GM23338 (cell line): Measurements from ENCODE around the gene CDCP1. TPM values are rescaled to one million over a fixed set of nuclear protein-coding genes. Genes with fewer than 3 reads are reported as not detected.

Experiments used
- ATAC-seq: fragments of 200-7000 bp; cut with Tn5 transposase; 3 replicates; pipeline ENCODE4 v1.9.1; 2020
- DNase-seq: peaks from one replicate; pipeline ENCODE4 v3.0.0-alpha.2; 2015; ENCODE audit warnings: low spot score
- H2AFZ ChIP-seq: fragments of 200-600 bp; sonication (generic); 2 replicates; pipeline ENCODE4 v1.8.0; 2016; ENCODE audit warnings: antibody characterized with exemption, mild to moderate bottlenecking, moderate library complexity
- H3F3A ChIP-seq: fragments of 200-600 bp; sonication (generic); replicated peaks from 2 replicates; pipeline ENCODE4 v1.8.0; 2017; ENCODE audit warnings: antibody characterized with exemption, mixed run types, low read depth
- H3K27ac ChIP-seq: fragments of 200-600 bp; sonication (generic); 2 replicates; pipeline ENCODE4 v1.6.1; 2016; ENCODE audit warnings: low read depth
- H3K27me3 ChIP-seq: fragments of 200-600 bp; sonication (generic); 2 replicates; pipeline ENCODE4 v1.8.0; 2016; ENCODE audit warnings: mild to moderate bottlenecking, mixed run types, moderate library complexity; ENCODE audit not compliant: insufficient read depth
- H3K36me3 ChIP-seq: fragments of 200-600 bp; sonication (generic); 2 replicates; pipeline ENCODE4 v1.8.0; 2016; ENCODE audit warnings: mild to moderate bottlenecking; ENCODE audit not compliant: insufficient read depth
- H3K4me1 ChIP-seq: fragments of 200-600 bp; sonication (generic); 2 replicates; pipeline ENCODE4 v1.8.0; 2016; ENCODE audit warnings: mild to moderate bottlenecking, moderate library complexity; ENCODE audit not compliant: insufficient read depth
- H3K4me2 ChIP-seq: fragments of 200-600 bp; sonication (generic); 2 replicates; pipeline ENCODE4 v1.7.1; 2017; ENCODE audit warnings: mixed run types
- H3K4me3 ChIP-seq: fragments of 200-600 bp; sonication (generic); 2 replicates; pipeline ENCODE4 v1.6.1; 2016; ENCODE audit warnings: mixed run types
- H3K79me2 ChIP-seq: fragments of 200-600 bp; sonication (generic); replicated peaks from 2 replicates; pipeline ENCODE4 v1.8.0; 2017; ENCODE audit warnings: mild to moderate bottlenecking; ENCODE audit not compliant: insufficient read depth
- H3K9me2 ChIP-seq: fragments of 200-600 bp; sonication (generic); 2 replicates; pipeline ENCODE4 v1.8.0; 2017; ENCODE audit not compliant: insufficient read depth
- H4K20me1 ChIP-seq: fragments of 200-600 bp; sonication (generic); replicated peaks from 2 replicates; pipeline ENCODE4 v1.8.0; 2017; ENCODE audit warnings: mild to moderate bottlenecking; ENCODE audit not compliant: insufficient read depth
- H3K27ac Mint-ChIP-seq: 2 replicates; pipeline ENCODE4 v1.8.0; 2020; ENCODE audit warnings: inconsistent platforms, mild to moderate bottlenecking, moderate library complexity, mixed read lengths
- H3K27me3 Mint-ChIP-seq: 3 replicates; pipeline ENCODE4 v1.8.0; 2022; ENCODE audit warnings: low read depth, mild to moderate bottlenecking, moderate library complexity, mixed read lengths, inconsistent platforms; ENCODE audit not compliant: insufficient read depth, poor library complexity
- H3K36me3 Mint-ChIP-seq: 3 replicates; pipeline ENCODE4 v1.8.0; 2021; ENCODE audit warnings: low read depth, mild to moderate bottlenecking, inconsistent platforms, moderate library complexity, mixed read lengths
- H3K4me1 Mint-ChIP-seq: 3 replicates; pipeline ENCODE4 v1.8.0; 2020; ENCODE audit warnings: mild to moderate bottlenecking, inconsistent platforms, mixed read lengths
- H3K4me3 Mint-ChIP-seq: 3 replicates; pipeline ENCODE4 v1.8.0; 2021; ENCODE audit warnings: moderate library complexity, mild to moderate bottlenecking, inconsistent platforms, mixed read lengths
- H3K9me3 Mint-ChIP-seq: 3 replicates; pipeline ENCODE4 v1.8.0; 2020; ENCODE audit warnings: moderate library complexity, mild to moderate bottlenecking, inconsistent platforms, mixed read lengths
- CREB1 ChIP-seq: fragments of 250-450 bp; sonication (Bioruptor Pico); IDR thresholded peaks from 2 replicates; pipeline ENCODE4 v1.5.0; 2020; ENCODE audit warnings: low read depth, mild to moderate bottlenecking, moderate library complexity
- ETS1 ChIP-seq: IDR thresholded peaks from 2 replicates; pipeline ENCODE4 v1.6.1; 2016; ENCODE audit warnings: antibody characterized with exemption
- EZH2 ChIP-seq: fragments of 200-600 bp; sonication (generic); IDR thresholded peaks from one replicate; pipeline ENCODE4 v1.8.0; 2017; ENCODE audit warnings: antibody characterized with exemption, mild to moderate bottlenecking, low read depth; ENCODE audit not compliant: unreplicated experiment
- EZH2phosphoT487 ChIP-seq: fragments of 200-600 bp; sonication (generic); IDR thresholded peaks from one replicate; pipeline ENCODE4 v1.8.1; 2018; ENCODE audit warnings: antibody characterized with exemption; ENCODE audit not compliant: unreplicated experiment
- JUNB ChIP-seq: IDR thresholded peaks from one replicate; pipeline ENCODE4 v1.6.1; 2016; ENCODE audit warnings: antibody characterized with exemption; ENCODE audit not compliant: unreplicated experiment
- NANOG ChIP-seq: IDR thresholded peaks from 2 replicates; pipeline ENCODE4 v1.6.1; 2016; ENCODE audit warnings: antibody characterized with exemption, borderline replicate concordance
- POLR2AphosphoS5 ChIP-seq: IDR thresholded peaks from 2 replicates; pipeline ENCODE4 v1.6.1; 2016; ENCODE audit warnings: antibody characterized with exemption, low read depth
- REST ChIP-seq: IDR thresholded peaks from one replicate; pipeline ENCODE4 v1.6.1; 2018; ENCODE audit warnings: antibody characterized with exemption; ENCODE audit not compliant: unreplicated experiment
- STAT1 ChIP-seq: IDR thresholded peaks from one replicate; pipeline ENCODE4 v1.6.1; 2016; ENCODE audit warnings: antibody characterized with exemption; ENCODE audit not compliant: unreplicated experiment
- ZNF114 ChIP-seq: fragments of 250-450 bp; sonication (Bioruptor Pico); IDR thresholded peaks from 2 replicates; pipeline ENCODE4 v1.5.0; 2020; ENCODE audit warnings: mild to moderate bottlenecking, moderate library complexity
- ZNF331 ChIP-seq: fragments of 250-450 bp; sonication (Bioruptor Pico); IDR thresholded peaks from 2 replicates; pipeline ENCODE4 v1.5.0; 2020; ENCODE audit warnings: low read depth, mild to moderate bottlenecking, moderate library complexity
- ZNF462 ChIP-seq: fragments of 250-450 bp; sonication (Bioruptor Pico); IDR thresholded peaks from 2 replicates; pipeline ENCODE4 v1.5.0; 2020; ENCODE audit warnings: mild to moderate bottlenecking, moderate library complexity
- polyA plus RNA-seq: library from polyadenylated mRNA; unstranded; fragments of >200 nt; fragmentation: Nextera tagmentation; extraction: Ambion mirVana; gene quantifications from 2 replicates; pipeline ENCODE4 v1.2.1, GENCODE V29; 2016
- total RNA-seq: library from RNA; depleted of rRNA; stranded (reverse); fragments of >200 nt; shearing (Covaris generic); gene quantifications from 2 replicates; pipeline ENCODE4 v1.2.3, GENCODE V29; 2014

CDCP1 gene
- total and polyA plus RNA-seq, 2 experiments from 2014 or later: 7.7 to 20.1 TPM

- no peak for TF ChIP-seq ZNF462 (CRISPR knock-in tag)
- TF ChIP-seq CREB1 (CRISPR knock-in tag): no peak
- TF ChIP-seq ZNF114 (CRISPR knock-in tag): no peak
- TF ChIP-seq EZH2phosphoT487: no peak
Observed at GRCh38 chr3:45135959-45136358, 10.2 kb downstream of the CDCP1 start (continued).

- Mint-ChIP-seq H3K27me3 (peaks cover 8% of the 10 kb centered on the region), H3K4me3 (no peak overlapping the region), H3K36me3 (no peaks in the 10 kb centered on the region; the same call in 2 of the 3 replicates), H3K9me3 (no peaks in the 10 kb centered on the region; the same call in 2 of the 3 replicates), H3K4me1 (peaks cover 27% of the 10 kb centered on the region), H3K27ac (no peak overlapping the region)
- H3K27ac ChIP-seq: no peak overlapping the region
- peaks cover 69% of the 10 kb centered on the region for H3K79me2 ChIP-seq
- H3K36me3 ChIP-seq: no peaks in the 10 kb centered on the region
- no peak overlapping the region for H2AFZ ChIP-seq
- no peaks in the 10 kb centered on the region for H3F3A ChIP-seq
- ATAC-seq: no peak
- H3K4me1 ChIP-seq: peaks cover 22% of the 10 kb centered on the region
- peaks cover 24% of the 10 kb centered on the region for H4K20me1 ChIP-seq
- H3K27me3 ChIP-seq: no peaks in the 10 kb centered on the region
- no peak for DNase-seq
- no peak overlapping the region for H3K4me3 ChIP-seq
- H3K9me2 ChIP-seq: no peaks in the 10 kb centered on the region; the same call in 1 of the 2 replicates
- H3K4me2 ChIP-seq: no peak overlapping the region
- TF ChIP-seq EZH2phosphoT487: no peak
- no peak for TF ChIP-seq STAT1
- no peak for TF ChIP-seq ZNF331
- no peak for TF ChIP-seq REST
- no peak for TF ChIP-seq JUNB
- TF ChIP-seq POLR2AphosphoS5: no peak
- no peak for TF ChIP-seq ETS1
- TF ChIP-seq NANOG: no peak
- no peak for TF ChIP-seq EZH2
- TF ChIP-seq CREB1 (CRISPR knock-in tag): no peak
Observed at GRCh38 chr3:45134758-45135521, 11.2 kb downstream of the CDCP1 start.
